DMS 273 (cell line): ENCODE results near the gene APBA1.
"Not testable (repeated sequence)": the region's sequence is repeated elsewhere in the genome, so short reads cannot be mapped to it uniquely, and the experiment has no call there.

Source experiments
- DNase-seq: peaks from one replicate; lab custom pipeline; 2025; ENCODE audit not compliant: unreplicated experiment; lab: John Stamatoyannopoulos, UW

APBA1 gene

DNA sequence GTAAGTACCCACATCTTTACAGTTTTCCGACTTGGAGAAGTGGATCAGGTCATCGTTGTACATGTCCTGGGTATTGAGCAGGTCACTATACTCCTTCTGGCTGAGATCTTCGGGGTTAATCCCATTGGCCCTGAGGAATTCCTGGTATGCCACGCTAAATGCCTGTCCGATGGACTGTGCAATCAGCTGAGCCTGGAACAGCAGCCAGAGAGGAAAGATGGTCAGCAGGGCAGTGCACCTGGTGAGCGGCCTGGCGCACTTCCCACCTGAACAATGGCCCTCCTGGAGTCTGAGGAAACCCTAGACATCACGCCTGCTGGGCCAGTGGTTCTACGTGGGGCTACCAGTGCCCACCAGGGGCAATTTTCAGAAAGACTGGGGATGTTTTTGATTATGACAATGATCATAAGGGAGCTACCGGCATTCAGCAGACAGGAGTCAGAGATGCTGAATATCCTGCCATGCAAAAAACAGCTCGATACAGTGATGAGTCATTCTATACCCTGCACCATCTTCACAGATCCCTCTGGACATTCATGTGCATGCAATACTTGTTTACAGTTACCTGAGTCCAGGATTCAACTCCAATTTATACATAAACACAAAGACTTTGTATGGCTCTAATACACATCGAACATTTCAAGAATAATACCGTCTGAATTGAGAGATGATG, 219.9 kb downstream of the APBA1 start:
- no peak for DNase-seq

DNA sequence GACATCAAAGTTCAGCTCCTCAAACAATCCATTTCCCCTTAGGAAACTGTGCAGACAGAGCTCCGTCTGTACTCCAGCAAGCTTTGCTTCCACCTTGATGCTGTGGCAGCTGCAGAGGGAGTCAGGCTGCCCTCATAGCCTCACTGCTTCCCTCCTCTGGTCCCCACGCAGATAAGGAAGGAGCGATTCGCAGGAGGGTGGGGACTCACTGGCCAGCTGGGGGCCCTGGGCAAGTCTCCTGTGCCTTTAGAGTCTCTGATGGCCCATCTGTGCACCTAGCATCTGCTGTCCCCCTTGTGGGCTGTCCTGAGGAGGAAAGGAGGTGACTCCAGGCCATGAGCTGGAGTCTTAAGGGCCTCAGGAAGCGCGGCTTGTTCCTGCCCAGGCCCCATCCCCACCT, 225.7 kb downstream of the APBA1 start:
- no peak for DNase-seq

GRCh38 chr9:69445251-69445650, 226.9 kb downstream of the APBA1 start:
- DNase-seq, result no peak

GRCh38 chr9:69444791-69445190, 227.4 kb downstream of the APBA1 start:
- no peak for DNase-seq

GRCh38 chr9:69444021-69444420, 228.2 kb downstream of the APBA1 start:
- no peak for DNase-seq

- no peak for DNase-seq
Observed at GRCh38 chr9:69443178-69443577, 229.0 kb downstream of the APBA1 start.

GRCh38 chr9:69442486-69442885, 229.7 kb downstream of the APBA1 start:
- no peak for DNase-seq

GRCh38 chr9:69440254-69440955, 231.8 kb downstream of the APBA1 start:
- not testable (repeated sequence) for DNase-seq

DNA sequence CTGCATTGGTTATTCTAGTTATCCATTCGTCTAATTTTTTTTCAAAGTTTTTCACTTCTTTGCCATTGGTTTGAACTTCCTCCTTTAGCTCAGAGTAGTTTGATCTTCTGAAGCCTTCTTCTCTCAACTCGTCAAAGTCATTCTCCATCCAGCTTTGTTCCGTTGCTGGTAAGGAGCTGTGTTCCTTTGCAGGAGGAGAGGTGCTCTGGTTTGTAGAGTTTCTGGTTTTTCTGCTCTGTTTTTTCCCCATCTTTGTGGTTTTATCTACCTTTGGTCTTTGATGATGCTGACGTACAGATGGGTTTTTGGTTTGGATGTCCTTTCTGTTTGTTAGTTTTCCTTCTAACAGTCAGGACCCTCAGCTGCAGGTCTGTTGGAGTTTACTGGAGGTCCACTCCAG, 232.5 kb downstream of the APBA1 start:
- DNase-seq, result not testable (repeated sequence)

DNA sequence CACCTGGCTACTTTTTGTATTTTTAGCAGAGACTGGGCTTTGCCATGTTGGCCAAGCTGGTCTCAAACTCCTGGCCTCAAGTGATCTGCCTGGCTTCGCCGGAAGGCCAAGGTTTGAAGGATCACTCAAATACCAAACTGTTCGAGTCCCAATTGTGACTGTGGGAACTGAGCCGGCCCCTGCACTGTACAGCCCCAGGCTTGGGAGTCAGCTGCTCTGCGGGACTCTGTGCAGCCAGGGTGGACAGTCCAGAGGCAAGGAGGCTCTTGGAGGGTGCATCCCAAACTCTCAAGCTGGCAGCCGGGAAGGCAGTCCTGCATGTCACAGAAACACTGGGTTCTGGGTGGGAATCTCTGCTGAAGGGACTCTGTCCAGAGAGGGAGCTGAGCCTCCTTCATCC, 238.2 kb downstream of the APBA1 start:
- no peak for DNase-seq

DNA sequence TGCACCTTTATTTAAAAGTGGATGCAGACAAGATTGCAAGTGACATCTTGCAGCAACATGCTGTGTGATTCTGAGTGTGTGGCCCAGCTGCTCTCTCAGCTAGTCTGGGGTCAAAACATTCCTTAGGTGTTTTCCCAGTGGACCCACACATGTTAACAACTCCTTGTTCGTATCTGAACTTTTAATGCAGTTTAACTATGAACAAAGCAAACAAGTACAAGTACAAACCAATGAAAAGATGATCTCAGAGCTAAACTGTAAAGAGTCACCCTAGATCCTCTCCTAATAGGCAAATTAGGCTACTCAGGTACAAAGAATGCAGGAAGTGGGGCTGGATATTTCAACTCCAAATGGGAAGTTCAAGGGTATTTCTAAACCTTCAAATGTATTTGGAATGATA, 238.8 kb downstream of the APBA1 start:
- DNase-seq, result no peak

DNA sequence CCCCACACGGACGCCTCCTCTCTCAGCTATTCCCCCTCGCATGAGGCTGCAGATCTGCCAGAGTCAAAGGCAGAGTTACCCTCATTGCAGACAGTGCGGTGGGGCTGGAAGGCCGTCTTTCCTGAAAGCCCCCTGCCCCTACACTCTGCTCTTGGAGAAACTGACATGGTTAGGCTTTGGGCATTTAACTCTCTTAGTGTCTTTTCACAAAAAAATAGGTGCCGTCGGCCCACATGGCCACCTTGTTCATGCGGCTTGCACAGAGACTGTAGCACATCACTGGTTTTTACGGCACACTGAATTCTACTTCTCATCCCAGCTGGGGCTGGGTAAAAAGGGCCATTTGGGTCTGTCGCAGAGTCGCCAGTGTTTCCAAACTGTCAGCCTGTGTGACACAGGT, 239.5 kb downstream of the APBA1 start:
- no peak for DNase-seq

GRCh38 chr9:69431777-69432176, 240.4 kb downstream of the APBA1 start:
- DNase-seq, result no peak

- no peak for DNase-seq
Observed at GRCh38 chr9:69431203-69431602, 241.0 kb downstream of the APBA1 start.

DNA sequence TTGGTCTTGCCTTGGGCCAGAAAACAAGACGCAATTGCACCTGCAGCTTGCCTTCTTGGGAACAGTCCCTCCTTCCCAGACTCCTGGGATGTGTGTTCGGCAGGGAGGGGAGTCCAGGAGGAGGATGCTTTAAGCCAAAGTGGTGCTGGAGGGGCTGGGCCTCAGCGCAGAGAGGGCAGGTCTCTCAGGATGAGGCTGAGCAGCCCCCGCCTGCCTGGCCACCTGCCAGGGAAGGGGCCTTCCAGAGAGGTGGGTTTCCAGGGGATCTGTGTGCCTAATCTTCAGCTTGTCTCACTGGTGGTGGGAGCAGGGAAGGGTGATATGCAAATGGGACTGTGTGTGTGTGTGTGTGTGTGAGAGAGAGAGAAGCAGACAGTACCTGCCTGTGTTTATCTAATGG, 242.0 kb downstream of the APBA1 start:
- no peak for DNase-seq

DNA sequence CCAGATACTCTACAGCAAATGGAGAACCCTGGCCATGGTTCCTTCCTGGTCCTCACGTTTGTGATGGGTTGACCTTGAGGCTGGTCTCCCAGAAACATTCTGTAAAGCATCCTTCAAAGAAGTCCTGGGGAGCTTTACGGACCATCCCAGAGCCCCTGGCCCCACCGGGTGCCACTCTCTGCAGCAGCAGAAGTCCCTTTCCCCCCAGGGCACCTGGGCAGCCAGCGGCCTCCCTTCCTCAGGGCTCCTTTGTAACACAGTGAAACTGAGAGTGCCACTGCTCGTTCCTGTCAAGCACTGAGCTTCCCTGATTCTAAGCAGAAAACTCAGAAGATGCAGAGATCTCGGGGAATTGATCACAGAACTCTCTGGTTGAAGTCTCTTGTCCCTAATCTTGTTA, 242.9 kb downstream of the APBA1 start:
- DNase-seq, result no peak

DNA sequence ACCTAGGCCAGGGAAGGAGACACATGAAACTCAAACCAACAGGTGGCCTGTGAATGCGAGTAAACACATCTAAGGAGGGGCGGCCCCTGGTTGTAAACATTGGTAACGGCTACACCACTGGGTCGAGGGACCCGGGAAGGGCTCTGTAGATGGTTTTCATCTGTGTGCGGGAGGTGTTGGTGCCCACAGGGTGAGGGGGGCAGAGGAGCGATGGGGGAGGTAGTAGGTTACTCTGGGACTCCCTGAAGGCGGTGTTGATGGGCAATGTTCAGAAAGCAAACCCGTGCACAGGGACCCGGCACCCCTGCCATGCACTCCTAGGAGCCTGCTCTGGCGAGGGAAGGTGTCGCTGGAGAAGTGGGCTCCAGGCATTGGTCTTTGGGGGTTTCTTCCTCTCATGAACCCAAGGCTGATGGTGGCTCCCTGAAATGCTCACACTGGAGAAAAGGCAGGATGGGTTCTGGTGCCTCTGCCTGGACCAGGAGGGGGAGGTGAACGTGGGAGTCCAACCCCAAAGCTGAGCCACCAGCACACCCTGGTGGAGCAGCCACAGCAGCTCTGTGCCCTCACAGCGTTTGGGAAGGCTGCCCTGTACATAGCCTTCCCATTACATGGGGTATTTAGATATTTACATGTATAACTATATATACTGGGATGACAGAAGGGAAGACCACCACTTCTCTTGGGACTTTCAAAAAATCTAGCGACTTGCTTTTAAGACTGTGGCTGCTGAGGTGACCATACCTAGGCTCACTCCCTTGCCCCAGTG, 244.0 kb downstream of the APBA1 start:
- no peak for DNase-seq

GRCh38 chr9:69427286-69427685, 244.9 kb downstream of the APBA1 start:
- DNase-seq, result no peak

DNA sequence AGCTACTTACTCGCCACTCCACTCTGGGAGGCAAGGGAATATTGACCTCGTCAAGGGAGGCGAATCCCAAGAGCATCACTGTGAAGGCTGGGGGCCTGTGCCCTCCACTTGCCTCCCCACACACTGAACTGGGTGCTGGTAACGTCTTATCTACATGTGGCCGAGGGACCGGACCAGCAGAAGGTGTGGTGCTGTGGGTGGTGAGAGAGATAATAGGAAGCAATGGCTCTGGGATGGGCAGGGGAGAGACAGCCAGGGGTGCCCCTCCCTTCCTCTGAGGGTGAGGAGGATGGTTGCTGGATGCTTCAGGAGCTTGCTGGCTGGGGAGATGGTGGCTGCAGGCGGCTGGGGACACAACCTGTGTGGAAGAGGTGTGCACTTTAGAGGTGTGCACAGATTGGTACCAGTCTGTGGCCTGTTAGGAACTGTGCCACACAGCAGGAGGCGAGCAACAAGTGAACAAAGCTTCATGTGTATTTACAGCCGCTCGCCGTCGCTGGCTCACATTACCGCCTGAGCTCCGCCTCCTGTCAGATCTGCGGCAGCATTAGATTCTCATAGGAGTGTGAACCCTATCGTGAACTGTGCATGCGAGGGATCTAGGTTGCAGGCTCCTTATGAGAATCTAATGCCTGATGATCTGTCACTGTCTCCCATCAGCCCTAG, 246.9 kb downstream of the APBA1 start:
- no peak for DNase-seq

GRCh38 chr9:69421908-69422801, 250.0 kb downstream of the APBA1 start:
- peak; percentile 83 for DNase-seq
